MCF 10A (cell line): ENCODE measurements around the gene TFF2. TPM values are rescaled to one million over a fixed set of nuclear protein-coding genes. Genes with fewer than 3 reads are reported as not detected.

Experiments
- BruUV-seq: library from RNA; stranded (reverse); fragments of 400-500 nt; replicated peaks from 2 replicates; lab custom pipeline; 2021; lab: Mats Ljungman, UMichigan
- CTCF ChIA-PET: fragments of 300-600 bp; sonication (Branson Sonifier 250); formaldehyde crosslinking; extraction: SDS; loops from one replicate; lab custom pipeline; 2021; ENCODE audit warnings: antibody characterized with exemption, inconsistent platforms; lab: Yijun Ruan, JAX
- POLR2A ChIA-PET: fragments of 300-600, 350-650 bp; sonication (Branson Sonifier 250); formaldehyde crosslinking; extraction: SDS; loops from one replicate; lab custom pipeline; 2020; ENCODE audit warnings: antibody characterized with exemption, inconsistent platforms; lab: Yijun Ruan, JAX
- DNase-seq: peaks from one replicate; pipeline ENCODE4 v3.0.0-alpha.2; 2018; ENCODE audit not compliant: unreplicated experiment
- H3K27ac Mint-ChIP-seq: one replicate; pipeline ENCODE4 v1.8.0; 2022; ENCODE audit warnings: mild to moderate bottlenecking, low read depth, mixed read lengths; ENCODE audit not compliant: unreplicated experiment
- H3K27me3 Mint-ChIP-seq: one replicate; pipeline ENCODE4 v1.8.0; 2022; ENCODE audit warnings: mixed read lengths; ENCODE audit not compliant: insufficient read depth, unreplicated experiment
- H3K36me3 Mint-ChIP-seq: one replicate; pipeline ENCODE4 v1.8.0; 2022; ENCODE audit warnings: mild to moderate bottlenecking, moderate library complexity, mixed read lengths; ENCODE audit not compliant: insufficient read depth, unreplicated experiment
- H3K4me1 Mint-ChIP-seq: one replicate; pipeline ENCODE4 v1.8.0; 2022; ENCODE audit warnings: mixed read lengths; ENCODE audit not compliant: insufficient read depth, unreplicated experiment
- H3K4me3 Mint-ChIP-seq: one replicate; pipeline ENCODE4 v1.8.0; 2022; ENCODE audit warnings: mild to moderate bottlenecking, moderate library complexity, mixed read lengths; ENCODE audit not compliant: unreplicated experiment
- H3K9me3 Mint-ChIP-seq: one replicate; pipeline ENCODE4 v1.8.0; 2022; ENCODE audit warnings: mixed read lengths; ENCODE audit not compliant: unreplicated experiment
- intact Hi-C: fragments of 100-400 bp; cut with micrococcal nuclease; formaldehyde crosslinking; loops from 2 replicates; pipeline ENCODE4 v1.14.1; 2022
- total RNA-seq: library from RNA; stranded (reverse); gene quantifications from 2 replicates; pipeline ENCODE4 v1.2.3, GENCODE V29; 2022
- TF ChIP-seq, protein P1 (sequence below): fragments of 200-600 bp; IDR thresholded peaks from one replicate; pipeline ENCODE4 v1.8.0; 2022; ENCODE audit warnings: antibody characterized with exemption, mild to moderate bottlenecking; ENCODE audit not compliant: unreplicated experiment

TFF2 gene
- total RNA-seq, 1 experiment from 2014 or later, result not detected

- TF ChIP-seq, protein P1, sequence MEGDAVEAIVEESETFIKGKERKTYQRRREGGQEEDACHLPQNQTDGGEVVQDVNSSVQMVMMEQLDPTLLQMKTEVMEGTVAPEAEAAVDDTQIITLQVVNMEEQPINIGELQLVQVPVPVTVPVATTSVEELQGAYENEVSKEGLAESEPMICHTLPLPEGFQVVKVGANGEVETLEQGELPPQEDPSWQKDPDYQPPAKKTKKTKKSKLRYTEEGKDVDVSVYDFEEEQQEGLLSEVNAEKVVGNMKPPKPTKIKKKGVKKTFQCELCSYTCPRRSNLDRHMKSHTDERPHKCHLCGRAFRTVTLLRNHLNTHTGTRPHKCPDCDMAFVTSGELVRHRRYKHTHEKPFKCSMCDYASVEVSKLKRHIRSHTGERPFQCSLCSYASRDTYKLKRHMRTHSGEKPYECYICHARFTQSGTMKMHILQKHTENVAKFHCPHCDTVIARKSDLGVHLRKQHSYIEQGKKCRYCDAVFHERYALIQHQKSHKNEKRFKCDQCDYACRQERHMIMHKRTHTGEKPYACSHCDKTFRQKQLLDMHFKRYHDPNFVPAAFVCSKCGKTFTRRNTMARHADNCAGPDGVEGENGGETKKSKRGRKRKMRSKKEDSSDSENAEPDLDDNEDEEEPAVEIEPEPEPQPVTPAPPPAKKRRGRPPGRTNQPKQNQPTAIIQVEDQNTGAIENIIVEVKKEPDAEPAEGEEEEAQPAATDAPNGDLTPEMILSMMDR, result no peak
- Mint-ChIP-seq H3K4me1 (no peaks in the 10 kb centered on the region), H3K36me3 (no peaks in the 10 kb centered on the region), H3K9me3 (no peaks in the 10 kb centered on the region), H3K27ac (no peak overlapping the region), H3K4me3 (no peak overlapping the region), H3K27me3 (no peaks in the 10 kb centered on the region)
- intact Hi-C loops, result no loop called here
- ChIA-PET CTCF (no interaction called here), POLR2A (no interaction called here)
- BruUV-seq, result no TSS peak
- DNase-seq, result no peak
Observed at GRCh38 chr21:42304556-42305454, 46.0 kb downstream of the TFF2 start.

GRCh38 chr21:42303443-42303842 lies 47.4 kb downstream of the TFF2 start:
- ChIA-PET CTCF (interaction anchor here (0.6 kb wide), 1 partner anchor 439 kb away, joined by 4 read pairs; no protein-coding TSS in a partner anchor), POLR2A (interaction anchor here (0.6 kb wide), 1 partner anchor 187 kb away, joined by 5 read pairs; no protein-coding TSS in a partner anchor)
- intact Hi-C loops, result no loop called here
- Mint-ChIP-seq H3K36me3 (no peaks in the 10 kb centered on the region), H3K4me3 (no peak overlapping the region), H3K27ac (no peak overlapping the region), H3K9me3 (no peaks in the 10 kb centered on the region), H3K27me3 (no peaks in the 10 kb centered on the region), H3K4me1 (no peaks in the 10 kb centered on the region)
- TF ChIP-seq, protein P1, result no peak
- DNase-seq, result no peak
- BruUV-seq, result no TSS peak

DNA sequence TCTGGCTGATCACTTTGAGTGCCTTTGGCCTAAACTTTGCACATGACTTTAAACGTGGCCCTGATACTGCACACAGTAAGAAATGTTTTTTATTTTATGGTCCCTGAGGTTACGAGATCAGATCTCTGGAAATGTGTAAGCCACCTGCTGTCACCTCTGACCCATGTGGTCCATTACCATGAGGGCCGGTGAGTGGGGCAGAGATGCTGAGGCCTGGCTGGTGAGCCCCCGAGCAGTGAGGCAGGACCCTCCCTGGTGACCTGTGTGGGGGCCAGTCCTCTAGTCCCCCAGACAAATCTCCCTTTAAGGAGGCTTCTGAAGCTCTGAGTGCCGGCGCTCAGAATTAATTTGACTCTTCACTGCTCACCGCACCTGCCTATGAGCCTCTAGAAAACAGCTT lies 48.0 kb downstream of the TFF2 start:
- Mint-ChIP-seq H3K36me3 (no peaks in the 10 kb centered on the region), H3K4me3 (no peak overlapping the region), H3K27me3 (no peaks in the 10 kb centered on the region), H3K4me1 (no peaks in the 10 kb centered on the region), H3K9me3 (no peaks in the 10 kb centered on the region), H3K27ac (no peak overlapping the region)
- intact Hi-C loops, result no loop called here
- POLR2A ChIA-PET, result interaction anchor here (0.6 kb wide), 1 partner anchor 186 kb away, joined by 5 read pairs; no protein-coding TSS in a partner anchor
- BruUV-seq, result no TSS peak
- DNase-seq, result no peak
- TF ChIP-seq, protein P1, result no peak
- CTCF ChIA-PET, result interaction anchor here (0.6 kb wide), 1 partner anchor 135 kb away, joined by 4 read pairs; no protein-coding TSS in a partner anchor

- POLR2A ChIA-PET, result interaction anchor here (0.7 kb wide), 1 partner anchor 154 kb away, joined by 3 read pairs; no protein-coding TSS in a partner anchor
- H3K27ac Mint-ChIP-seq, result no peak overlapping the region
- TF ChIP-seq, protein P1, result no peak
- H3K4me3 Mint-ChIP-seq, result no peak overlapping the region
- BruUV-seq, result no TSS peak
- no peaks in the 10 kb centered on the region for H3K36me3 Mint-ChIP-seq
- H3K27me3 Mint-ChIP-seq, result no peaks in the 10 kb centered on the region
- intact Hi-C loops, result no loop called here
- H3K9me3 Mint-ChIP-seq, result no peaks in the 10 kb centered on the region
- CTCF ChIA-PET, result interaction anchor here (0.9 kb wide), 1 partner anchor 8 kb away, joined by 3 read pairs; no protein-coding TSS in a partner anchor
- DNase-seq, result no peak
- H3K4me1 Mint-ChIP-seq, result no peaks in the 10 kb centered on the region
Observed at GRCh38 chr21:42302076-42302650, 48.6 kb downstream of the TFF2 start.
